GM19193 (cell line): ENCODE results near the gene HUNK.

Experiments used
- POLR2A ChIP-seq: IDR thresholded peaks from 4 replicates; pipeline ENCODE4 v1.6.1; 2011; ENCODE audit not compliant: insufficient read depth, insufficient read length; ENCODE audit errors: extremely low read depth

The HUNK gene

GRCh38 chr21:32009263-32009662 is 136.4 kb downstream of the HUNK start:
- no peak for TF ChIP-seq POLR2A

GRCh38 chr21:32015461-32016139 is 142.8 kb downstream of the HUNK start:
- TF ChIP-seq POLR2A = no peak

- TF ChIP-seq POLR2A = no peak
Observed at GRCh38 chr21:32018381-32018780, 145.6 kb downstream of the HUNK start.

DNA sequence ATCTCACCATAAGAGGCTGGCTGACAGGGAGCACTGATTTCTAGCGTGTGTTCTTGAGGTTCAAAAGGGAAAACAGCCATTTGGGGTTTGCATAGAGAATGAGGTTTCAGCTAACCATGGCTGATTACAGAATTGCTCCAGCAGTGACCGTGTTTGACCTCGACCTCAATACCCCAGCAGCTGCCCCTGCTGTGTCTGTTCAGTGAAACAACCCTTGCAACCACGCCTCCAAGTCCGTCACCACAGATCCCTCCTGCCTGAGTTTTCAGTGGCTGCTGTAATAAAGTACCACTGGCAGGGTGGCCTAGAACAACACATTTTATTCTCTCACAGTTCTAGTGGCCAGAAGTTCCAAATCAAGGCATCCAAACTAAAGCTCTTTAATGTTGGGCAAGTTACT is 147.7 kb downstream of the HUNK start:
- TF ChIP-seq POLR2A = no peak

GRCh38 chr21:32021319-32021994 is 148.6 kb downstream of the HUNK start:
- no peak for TF ChIP-seq POLR2A

GRCh38 chr21:32022146-32022545 is 149.3 kb downstream of the HUNK start:
- TF ChIP-seq POLR2A = no peak

DNA sequence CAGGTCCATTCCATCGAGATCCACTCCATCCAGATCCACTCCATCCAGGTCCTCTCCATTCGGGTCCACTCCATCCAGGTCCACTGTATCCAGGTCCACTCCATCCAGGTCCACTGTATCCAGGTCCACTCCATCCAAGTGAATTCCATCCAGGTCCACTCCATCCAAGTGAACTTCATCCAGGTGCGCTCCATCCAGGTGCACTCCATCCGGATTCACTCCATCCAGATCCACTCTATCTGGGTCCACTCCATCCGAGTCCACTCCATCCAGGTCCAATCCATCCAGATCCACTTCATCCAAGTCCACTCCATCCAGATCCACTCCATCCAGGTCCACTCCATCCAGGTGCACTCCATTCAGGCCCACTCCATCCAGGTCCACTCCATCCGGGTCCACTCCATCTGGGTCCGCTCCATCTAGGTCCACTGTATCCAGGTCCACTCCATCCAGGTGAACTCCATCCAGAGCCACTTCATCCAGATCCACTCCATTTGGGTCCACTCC is 157.4 kb downstream of the HUNK start:
- TF ChIP-seq POLR2A = no peak

- TF ChIP-seq POLR2A = no peak
Observed at GRCh38 chr21:32034850-32035249, 162.0 kb downstream of the HUNK start.

GRCh38 chr21:32035617-32036016 is 162.8 kb downstream of the HUNK start:
- TF ChIP-seq POLR2A = no peak

DNA sequence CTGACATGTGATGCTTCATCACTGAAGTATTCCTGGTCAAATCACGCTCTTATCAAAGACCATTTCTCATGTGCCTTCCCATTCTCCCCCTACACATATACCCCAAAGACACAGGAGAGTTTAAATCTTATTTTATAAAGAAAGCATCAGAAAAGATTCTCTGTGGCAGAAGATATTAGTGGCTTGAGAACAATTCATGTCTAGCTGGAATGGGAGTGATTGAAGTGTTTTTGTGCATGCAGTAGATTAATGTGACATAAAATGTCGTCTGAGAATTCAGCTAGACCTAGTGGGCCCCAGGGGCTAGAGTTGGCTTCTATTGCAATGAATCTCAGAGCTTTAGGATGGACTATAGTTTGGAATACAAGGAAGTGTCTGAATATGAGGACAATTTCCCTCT is 163.9 kb downstream of the HUNK start:
- TF ChIP-seq POLR2A = no peak

GRCh38 chr21:32043458-32043857 is 170.6 kb downstream of the HUNK start:
- TF ChIP-seq POLR2A = no peak

DNA sequence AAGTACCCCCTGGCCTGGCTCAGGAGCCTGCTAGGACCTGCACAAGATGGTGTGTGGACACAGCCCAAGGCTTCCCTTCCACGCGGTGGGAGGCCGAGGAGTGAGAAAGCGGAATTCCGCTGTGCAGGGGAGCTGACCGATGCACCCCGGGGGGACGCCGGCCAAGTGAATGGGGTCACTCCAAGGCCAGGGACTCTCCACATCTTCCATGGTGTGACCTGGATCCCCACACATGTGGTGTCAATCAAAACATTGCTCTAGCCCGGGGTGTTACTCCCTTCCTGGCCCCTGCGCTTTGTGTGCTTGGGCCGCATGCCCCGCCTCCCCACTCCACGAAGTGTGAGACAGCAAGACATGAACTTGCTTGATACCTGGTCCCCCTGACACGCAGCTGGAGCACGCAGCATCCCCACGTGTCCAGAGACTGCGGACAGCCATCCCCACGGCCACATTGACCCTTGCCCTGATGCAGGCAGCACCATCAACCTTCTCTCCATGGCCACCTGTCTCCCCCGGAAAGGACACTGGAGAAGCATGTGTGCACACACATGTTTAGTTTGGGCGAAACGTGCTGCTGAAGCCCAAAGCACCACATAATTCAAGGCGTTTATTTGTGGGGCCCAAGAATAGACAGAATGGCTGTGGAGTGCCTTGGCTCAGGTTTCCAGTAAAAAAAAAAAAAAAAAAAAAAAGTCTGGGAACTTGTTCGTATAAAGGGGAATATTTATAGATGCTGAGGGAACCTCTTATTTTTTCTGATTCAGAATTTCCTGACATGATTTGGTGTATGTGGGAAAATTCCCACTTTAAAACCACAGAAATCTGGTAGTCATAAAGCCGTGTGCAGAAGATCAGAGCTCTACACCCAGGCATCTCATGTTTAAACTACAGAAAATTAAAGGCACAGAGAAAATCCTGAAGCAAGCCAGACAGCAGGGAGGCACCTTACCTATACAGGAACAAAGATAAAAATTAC is 171.7 kb downstream of the HUNK start:
- no peak for TF ChIP-seq POLR2A

- no peak for TF ChIP-seq POLR2A
Observed at GRCh38 chr21:32046191-32046590, 173.4 kb downstream of the HUNK start.

DNA sequence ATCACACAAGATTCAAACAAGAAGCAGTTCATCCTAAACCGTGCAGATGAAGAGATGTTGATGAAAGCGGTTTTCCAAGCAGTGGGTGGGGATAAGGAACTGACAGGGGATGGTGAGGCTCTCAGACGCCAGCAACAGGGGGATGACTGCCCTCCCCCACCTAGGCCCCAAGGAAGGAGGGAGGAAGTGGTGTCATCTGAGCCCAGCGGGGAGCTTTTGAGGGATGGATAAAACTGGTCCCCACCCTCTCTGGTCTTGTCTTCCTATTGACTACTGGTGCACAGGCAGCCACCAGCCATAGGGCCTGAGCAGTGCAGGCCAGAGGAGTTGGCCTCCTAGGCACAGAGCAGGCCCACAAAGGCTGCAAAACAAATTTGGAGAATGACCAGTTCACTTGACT is 175.5 kb downstream of the HUNK start:
- TF ChIP-seq POLR2A = no peak
